PC-3 (cell line): Measurements from ENCODE around the gene LRBA.

Source experiments
- CTCF ChIP-seq: fragments of 300-600 bp; sonication (generic); conservative IDR thresholded peaks from 2 replicates; pipeline ENCODE4 v1.5.1; 2017; ENCODE audit warnings: antibody characterized with exemption, low read depth, mild to moderate bottlenecking, low read length
- EZH2 ChIP-seq: fragments of 300-600 bp; sonication (generic); IDR thresholded peaks from one replicate; pipeline ENCODE4 v1.6.1; 2017; ENCODE audit warnings: antibody characterized with exemption, mild to moderate bottlenecking, low read length; ENCODE audit not compliant: unreplicated experiment
- EZH2phosphoT487 ChIP-seq: fragments of 300-600 bp; sonication (generic); IDR thresholded peaks from 2 replicates; pipeline ENCODE4 v1.6.1; 2018; ENCODE audit warnings: mild to moderate bottlenecking, antibody characterized with exemption, low read length, borderline replicate concordance

- no peak for TF ChIP-seq CTCF
- TF ChIP-seq EZH2: no peak
- TF ChIP-seq EZH2phosphoT487: no peak
Measured at GRCh38 chr4:150217808-150218207, 797.3 kb downstream of the LRBA start.
